ENCODE data around the gene WDR12.

The WDR12 gene

DNA sequence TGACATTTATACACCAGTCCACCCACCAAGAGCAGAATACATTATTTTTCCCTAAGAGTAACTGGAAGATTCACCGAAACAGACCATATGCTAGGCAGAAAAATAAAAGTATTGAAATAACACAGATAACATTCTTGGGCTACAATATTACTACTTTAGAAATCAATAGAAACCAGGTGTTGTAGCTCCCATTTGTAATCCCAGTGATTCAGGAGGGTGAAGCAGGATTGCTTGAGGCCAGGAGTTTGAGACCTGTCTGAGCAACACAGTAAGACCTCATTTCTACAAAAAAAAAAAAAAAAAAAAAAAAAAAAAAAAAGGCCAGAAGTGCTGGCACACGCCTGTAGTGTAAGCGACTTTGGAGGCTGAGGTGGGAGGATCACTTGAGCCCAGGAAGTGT, 49.5 kb downstream of the WDR12 start:
- TF ChIP-seq ZBTB7A (IDR thresholded peaks at IDR 0.05; ENCODE audit: low read depth): no peak
- no peak for TF ChIP-seq FOXM1 (IDR thresholded peaks at IDR 0.05; ENCODE audit: borderline replicate concordance, low read depth)
- no peak for TF ChIP-seq YY1 (IDR thresholded peaks at IDR 0.05; ENCODE audit: low read depth)
- no peak for TF ChIP-seq CREB1 (IDR thresholded peaks at IDR 0.05; ENCODE audit: low read depth)
- no peak for TF ChIP-seq TAF1 (IDR thresholded peaks at IDR 0.05; ENCODE audit: low read depth)
- TF ChIP-seq, protein P1, sequence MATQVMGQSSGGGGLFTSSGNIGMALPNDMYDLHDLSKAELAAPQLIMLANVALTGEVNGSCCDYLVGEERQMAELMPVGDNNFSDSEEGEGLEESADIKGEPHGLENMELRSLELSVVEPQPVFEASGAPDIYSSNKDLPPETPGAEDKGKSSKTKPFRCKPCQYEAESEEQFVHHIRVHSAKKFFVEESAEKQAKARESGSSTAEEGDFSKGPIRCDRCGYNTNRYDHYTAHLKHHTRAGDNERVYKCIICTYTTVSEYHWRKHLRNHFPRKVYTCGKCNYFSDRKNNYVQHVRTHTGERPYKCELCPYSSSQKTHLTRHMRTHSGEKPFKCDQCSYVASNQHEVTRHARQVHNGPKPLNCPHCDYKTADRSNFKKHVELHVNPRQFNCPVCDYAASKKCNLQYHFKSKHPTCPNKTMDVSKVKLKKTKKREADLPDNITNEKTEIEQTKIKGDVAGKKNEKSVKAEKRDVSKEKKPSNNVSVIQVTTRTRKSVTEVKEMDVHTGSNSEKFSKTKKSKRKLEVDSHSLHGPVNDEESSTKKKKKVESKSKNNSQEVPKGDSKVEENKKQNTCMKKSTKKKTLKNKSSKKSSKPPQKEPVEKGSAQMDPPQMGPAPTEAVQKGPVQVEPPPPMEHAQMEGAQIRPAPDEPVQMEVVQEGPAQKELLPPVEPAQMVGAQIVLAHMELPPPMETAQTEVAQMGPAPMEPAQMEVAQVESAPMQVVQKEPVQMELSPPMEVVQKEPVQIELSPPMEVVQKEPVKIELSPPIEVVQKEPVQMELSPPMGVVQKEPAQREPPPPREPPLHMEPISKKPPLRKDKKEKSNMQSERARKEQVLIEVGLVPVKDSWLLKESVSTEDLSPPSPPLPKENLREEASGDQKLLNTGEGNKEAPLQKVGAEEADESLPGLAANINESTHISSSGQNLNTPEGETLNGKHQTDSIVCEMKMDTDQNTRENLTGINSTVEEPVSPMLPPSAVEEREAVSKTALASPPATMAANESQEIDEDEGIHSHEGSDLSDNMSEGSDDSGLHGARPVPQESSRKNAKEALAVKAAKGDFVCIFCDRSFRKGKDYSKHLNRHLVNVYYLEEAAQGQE (IDR thresholded peaks at IDR 0.05; ENCODE audit: low read depth): no peak
- TF ChIP-seq, protein P2, sequence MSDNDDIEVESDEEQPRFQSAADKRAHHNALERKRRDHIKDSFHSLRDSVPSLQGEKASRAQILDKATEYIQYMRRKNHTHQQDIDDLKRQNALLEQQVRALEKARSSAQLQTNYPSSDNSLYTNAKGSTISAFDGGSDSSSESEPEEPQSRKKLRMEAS (IDR thresholded peaks at IDR 0.05): no peak
- TF ChIP-seq TCF12 (IDR thresholded peaks at IDR 0.05; ENCODE audit: low read depth): no peak
- no peak for TF ChIP-seq EP300 (IDR thresholded peaks at IDR 0.05; ENCODE audit: borderline replicate concordance)
- no peak for TF ChIP-seq CEBPB (IDR thresholded peaks at IDR 0.05)
- TF ChIP-seq RAD21 (IDR thresholded peaks at IDR 0.05; ENCODE audit: low read depth): no peak
- no peak for TF ChIP-seq EGR1 (IDR thresholded peaks at IDR 0.05)
- TF ChIP-seq NFIC (IDR thresholded peaks at IDR 0.05): no peak
- TF ChIP-seq TEAD4 (IDR thresholded peaks at IDR 0.05): no peak

DNA sequence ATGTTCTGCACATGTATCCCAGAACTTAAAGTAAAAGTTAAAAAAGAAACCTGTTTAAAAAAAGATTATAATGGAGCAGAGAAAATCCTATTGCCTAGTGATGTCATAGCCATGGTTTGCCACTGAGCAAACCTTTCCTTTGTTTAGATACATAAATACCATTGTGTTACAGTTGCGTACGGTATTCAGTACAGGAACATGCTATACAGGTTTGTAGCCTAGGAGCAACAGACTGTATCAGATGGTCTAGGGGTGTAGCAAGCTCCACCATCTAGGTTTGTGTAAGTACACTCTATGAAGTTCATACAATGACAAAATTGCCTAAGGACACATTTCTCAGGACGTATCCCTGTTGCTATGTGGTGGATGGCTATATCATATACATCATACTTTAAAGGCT, 52.9 kb downstream of the WDR12 start:
- no peak for TF ChIP-seq TAF1 (IDR thresholded peaks at IDR 0.05; ENCODE audit: low read depth)
- no peak for TF ChIP-seq YY1 (IDR thresholded peaks at IDR 0.05; ENCODE audit: low read depth)
- TF ChIP-seq RAD21 (IDR thresholded peaks at IDR 0.05; ENCODE audit: low read depth): no peak
- TF ChIP-seq NFIC (IDR thresholded peaks at IDR 0.05): no peak
- TF ChIP-seq EGR1 (IDR thresholded peaks at IDR 0.05): no peak
- TF ChIP-seq TEAD4 (IDR thresholded peaks at IDR 0.05): no peak
- no peak for TF ChIP-seq TCF12 (IDR thresholded peaks at IDR 0.05; ENCODE audit: low read depth)
- TF ChIP-seq ZBTB7A (IDR thresholded peaks at IDR 0.05; ENCODE audit: low read depth): no peak
- TF ChIP-seq, protein P1 (IDR thresholded peaks at IDR 0.05; ENCODE audit: low read depth): no peak
- TF ChIP-seq, protein P2 (IDR thresholded peaks at IDR 0.05): no peak
- no peak for TF ChIP-seq EP300 (IDR thresholded peaks at IDR 0.05; ENCODE audit: borderline replicate concordance)

DNA sequence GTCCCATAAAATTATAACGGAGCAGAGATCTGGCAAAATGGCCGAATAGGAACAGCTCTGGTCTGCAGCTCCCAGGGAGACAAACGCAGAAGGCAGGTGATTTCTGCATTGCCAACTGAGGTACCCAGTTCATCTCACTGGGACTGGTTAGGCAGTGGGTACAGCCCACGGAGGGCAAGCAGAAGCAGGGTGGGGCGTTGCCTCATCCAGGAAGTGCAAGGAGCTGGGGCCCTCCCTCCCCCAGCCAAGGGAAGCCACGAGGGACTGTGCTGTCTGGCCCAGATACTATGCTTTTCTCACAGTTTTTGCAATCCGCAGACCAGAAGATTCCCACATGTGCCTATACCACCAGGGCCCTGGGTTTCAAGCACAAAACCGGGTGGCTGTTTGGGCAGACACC, 62.7 kb downstream of the WDR12 start:
- TF ChIP-seq YY1 (IDR thresholded peaks at IDR 0.05; ENCODE audit: low read depth): no peak
- TF ChIP-seq, protein P2 (IDR thresholded peaks at IDR 0.05): no peak
- TF ChIP-seq FOXM1 (IDR thresholded peaks at IDR 0.05; ENCODE audit: borderline replicate concordance, low read depth): no peak
- TF ChIP-seq TCF12 (IDR thresholded peaks at IDR 0.05; ENCODE audit: low read depth): no peak

DNA sequence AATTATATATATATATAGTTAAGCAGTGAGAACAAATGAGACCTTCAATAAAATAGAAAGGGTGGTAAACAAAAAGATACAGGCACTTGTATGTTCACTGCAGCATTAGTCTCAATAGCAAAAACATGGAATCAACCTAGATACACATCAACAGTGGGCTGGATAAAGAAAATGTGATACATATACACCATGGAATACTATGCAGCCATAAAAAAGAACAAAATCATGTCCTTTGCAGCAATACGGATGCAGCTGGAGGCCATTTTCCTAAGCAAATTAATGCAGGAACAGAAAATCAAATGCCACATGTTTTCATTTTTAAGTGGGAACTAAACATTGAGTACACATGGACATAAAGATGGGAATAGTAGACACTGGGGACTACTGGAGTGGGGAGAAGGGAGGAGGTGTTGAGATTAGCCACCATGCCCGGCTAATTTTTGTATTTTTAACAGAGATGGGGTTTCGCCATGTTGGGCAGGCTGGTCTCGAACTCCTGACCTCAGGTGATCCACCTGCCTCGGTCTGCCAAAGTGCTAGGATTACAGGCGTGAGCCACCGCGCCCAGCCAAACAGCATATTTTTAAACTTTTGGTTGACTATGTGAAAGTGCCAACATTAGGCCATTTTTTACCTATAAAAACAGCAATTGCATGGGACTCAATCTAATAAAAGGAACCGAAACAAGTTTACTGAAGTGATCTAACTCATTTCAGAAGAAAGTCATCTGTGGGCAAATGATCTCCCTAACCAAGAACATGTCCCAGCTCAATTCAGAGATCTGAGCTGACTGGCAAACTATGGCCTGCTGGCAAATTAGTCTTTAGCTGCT, 63.6 kb downstream of the WDR12 start:
- TF ChIP-seq, protein P1 (IDR thresholded peaks at IDR 0.05; ENCODE audit: low read depth): no peak
- no peak for TF ChIP-seq ZBTB7A (IDR thresholded peaks at IDR 0.05; ENCODE audit: low read depth)
- TF ChIP-seq TAF1 (IDR thresholded peaks at IDR 0.05; ENCODE audit: low read depth): no peak
- TF ChIP-seq FOXM1 (IDR thresholded peaks at IDR 0.05; ENCODE audit: borderline replicate concordance, low read depth): no peak
- no peak for TF ChIP-seq TEAD4 (IDR thresholded peaks at IDR 0.05)
- TF ChIP-seq RAD21 (IDR thresholded peaks at IDR 0.05; ENCODE audit: low read depth): no peak
- TF ChIP-seq EP300 (IDR thresholded peaks at IDR 0.05; ENCODE audit: borderline replicate concordance): no peak
- TF ChIP-seq CEBPB (IDR thresholded peaks at IDR 0.05): no peak
- no peak for TF ChIP-seq EGR1 (IDR thresholded peaks at IDR 0.05)
- TF ChIP-seq TCF12 (IDR thresholded peaks at IDR 0.05; ENCODE audit: low read depth): no peak
- TF ChIP-seq, protein P3, sequence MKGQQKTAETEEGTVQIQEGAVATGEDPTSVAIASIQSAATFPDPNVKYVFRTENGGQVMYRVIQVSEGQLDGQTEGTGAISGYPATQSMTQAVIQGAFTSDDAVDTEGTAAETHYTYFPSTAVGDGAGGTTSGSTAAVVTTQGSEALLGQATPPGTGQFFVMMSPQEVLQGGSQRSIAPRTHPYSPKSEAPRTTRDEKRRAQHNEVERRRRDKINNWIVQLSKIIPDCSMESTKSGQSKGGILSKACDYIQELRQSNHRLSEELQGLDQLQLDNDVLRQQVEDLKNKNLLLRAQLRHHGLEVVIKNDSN (IDR thresholded peaks at IDR 0.05): no peak
- TF ChIP-seq, protein P2 (IDR thresholded peaks at IDR 0.05): no peak

Measured in Ishikawa (cell line).